OCI-LY3 (cell line): Measurements from ENCODE around the gene POU2F2.

Source experiments
- H2AFZ ChIP-seq: fragments of 200-600, 300-600 bp; shearing (Covaris generic); 2 replicates; pipeline ENCODE4 v1.6.0; 2014; ENCODE audit warnings: antibody characterized with exemption, low read depth, low read length
- H3K27ac ChIP-seq: fragments of 200-600, 300-600 bp; sonication (generic); 2 replicates; pipeline ENCODE4 v1.5.1; 2014; ENCODE audit warnings: mild to moderate bottlenecking, low read length, moderate library complexity, mixed read lengths
- H3K27me3 ChIP-seq: fragments of 200-600, 300-600 bp; sonication (generic); 2 replicates; pipeline ENCODE4 v1.6.1; 2014; ENCODE audit warnings: low read depth, low read length, mixed read lengths
- H3K36me3 ChIP-seq: fragments of 200-600, 300-600 bp; sonication (generic); replicated peaks from 2 replicates; pipeline ENCODE3; 2014; ENCODE audit warnings: low read depth, low read length, mixed read lengths
- H3K4me1 ChIP-seq: fragments of 300-600, 200-600 bp; sonication (generic); 2 replicates; pipeline ENCODE4 v1.6.1; 2014; ENCODE audit warnings: low read length, mixed read lengths
- H3K4me2 ChIP-seq: fragments of 200-600, 300-600 bp; sonication (generic); 2 replicates; pipeline ENCODE4 v1.6.1; 2014; ENCODE audit warnings: low read length, mixed read lengths
- H3K4me3 ChIP-seq: fragments of 300-600, 200-600 bp; sonication (generic); 2 replicates; pipeline ENCODE4 v1.5.1; 2014; ENCODE audit warnings: antibody characterized with exemption, mild to moderate bottlenecking, low read length, moderate library complexity
- H3K79me2 ChIP-seq: fragments of 300-600, 200-600 bp; shearing (Covaris generic); 2 replicates; pipeline ENCODE4 v1.6.1; 2014; ENCODE audit warnings: mild to moderate bottlenecking, low read length, mixed read lengths
- H3K9ac ChIP-seq: fragments of 300-600, 200-600 bp; shearing (Covaris generic); 2 replicates; pipeline ENCODE4 v1.6.0; 2014; ENCODE audit warnings: mild to moderate bottlenecking, low read length, moderate library complexity
- H3K9me3 ChIP-seq: fragments of 200-600, 300-600 bp; shearing (Covaris generic); 2 replicates; pipeline ENCODE4 v1.6.1; 2014; ENCODE audit warnings: low read length, mixed read lengths; ENCODE audit not compliant: insufficient read depth
- H4K20me1 ChIP-seq: fragments of 200-600, 300-600 bp; sonication (generic); 2 replicates; pipeline ENCODE4 v1.6.1; 2016; ENCODE audit warnings: low read length, mixed read lengths; ENCODE audit not compliant: insufficient read depth
- EZH2phosphoT487 ChIP-seq: fragments of 200-600 bp; shearing (Covaris generic); IDR thresholded peaks from 2 replicates; pipeline ENCODE4 v1.6.1; 2018; ENCODE audit warnings: antibody characterized with exemption, mixed run types, low read depth
- TF ChIP-seq, protein P1 (sequence below): fragments of 200-600, 300-600 bp; sonication (generic); IDR thresholded peaks from 2 replicates; pipeline ENCODE4 v1.5.1; 2014; ENCODE audit warnings: antibody characterized with exemption, low read length, low read depth

The POU2F2 gene

DNA sequence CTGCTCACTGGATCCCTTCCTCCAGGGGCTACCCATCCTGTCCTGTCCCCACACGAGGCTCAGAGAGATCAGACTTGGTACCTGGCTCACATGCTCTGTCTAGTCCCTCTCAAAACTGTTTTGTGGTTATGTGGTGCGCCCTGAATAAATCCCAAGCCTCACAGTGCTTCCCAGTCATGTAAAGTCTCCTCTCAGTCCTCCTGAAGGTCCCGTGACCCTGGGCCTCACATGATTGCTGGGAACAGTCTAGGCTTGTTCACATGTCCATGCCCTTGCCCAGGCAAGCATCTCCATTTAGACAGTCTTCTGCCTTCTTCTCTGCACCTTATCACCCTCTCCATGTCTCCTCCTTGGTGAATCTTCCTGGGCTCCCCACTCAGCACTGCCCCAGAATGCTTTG, 36.0 kb upstream of the POU2F2 start:
- no peak overlapping the region for H3K4me2 ChIP-seq
- H3K9me3 ChIP-seq = no peaks in the 10 kb centered on the region
- H3K27me3 ChIP-seq = no peaks in the 10 kb centered on the region
- H3K36me3 ChIP-seq = no peaks in the 10 kb centered on the region
- H3K79me2 ChIP-seq = no peaks in the 10 kb centered on the region
- H2AFZ ChIP-seq = no peak overlapping the region
- no peak overlapping the region for H3K9ac ChIP-seq
- no peak overlapping the region for H3K4me3 ChIP-seq
- H3K4me1 ChIP-seq = no peaks in the 10 kb centered on the region
- TF ChIP-seq, protein P1, sequence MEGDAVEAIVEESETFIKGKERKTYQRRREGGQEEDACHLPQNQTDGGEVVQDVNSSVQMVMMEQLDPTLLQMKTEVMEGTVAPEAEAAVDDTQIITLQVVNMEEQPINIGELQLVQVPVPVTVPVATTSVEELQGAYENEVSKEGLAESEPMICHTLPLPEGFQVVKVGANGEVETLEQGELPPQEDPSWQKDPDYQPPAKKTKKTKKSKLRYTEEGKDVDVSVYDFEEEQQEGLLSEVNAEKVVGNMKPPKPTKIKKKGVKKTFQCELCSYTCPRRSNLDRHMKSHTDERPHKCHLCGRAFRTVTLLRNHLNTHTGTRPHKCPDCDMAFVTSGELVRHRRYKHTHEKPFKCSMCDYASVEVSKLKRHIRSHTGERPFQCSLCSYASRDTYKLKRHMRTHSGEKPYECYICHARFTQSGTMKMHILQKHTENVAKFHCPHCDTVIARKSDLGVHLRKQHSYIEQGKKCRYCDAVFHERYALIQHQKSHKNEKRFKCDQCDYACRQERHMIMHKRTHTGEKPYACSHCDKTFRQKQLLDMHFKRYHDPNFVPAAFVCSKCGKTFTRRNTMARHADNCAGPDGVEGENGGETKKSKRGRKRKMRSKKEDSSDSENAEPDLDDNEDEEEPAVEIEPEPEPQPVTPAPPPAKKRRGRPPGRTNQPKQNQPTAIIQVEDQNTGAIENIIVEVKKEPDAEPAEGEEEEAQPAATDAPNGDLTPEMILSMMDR = no peak
- no peak for TF ChIP-seq EZH2phosphoT487
- H3K27ac ChIP-seq = no peak overlapping the region
- H4K20me1 ChIP-seq = no peaks in the 10 kb centered on the region

DNA sequence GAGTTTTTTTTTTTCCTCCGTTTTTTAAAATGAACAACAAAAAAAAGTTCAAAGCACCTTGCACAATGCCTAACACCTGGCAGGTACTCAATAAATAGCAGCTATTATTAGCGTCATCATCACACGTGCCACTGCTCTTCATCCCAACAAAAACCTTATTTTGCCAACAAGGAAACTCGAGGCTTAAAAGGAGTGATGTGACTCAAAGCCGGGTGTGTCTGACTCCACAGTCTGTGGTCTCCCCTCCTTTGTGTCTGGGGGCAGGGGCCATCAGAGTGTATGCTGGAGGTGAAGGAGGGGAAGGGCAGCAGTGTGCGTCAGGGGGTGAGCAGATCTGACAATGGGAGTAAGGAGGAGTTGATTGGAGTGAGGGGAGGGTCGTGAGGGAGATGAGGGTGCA, 34.1 kb upstream of the POU2F2 start:
- H3K9ac ChIP-seq = no peak overlapping the region
- H3K4me1 ChIP-seq = no peaks in the 10 kb centered on the region
- H2AFZ ChIP-seq = no peak overlapping the region
- no peaks in the 10 kb centered on the region for H4K20me1 ChIP-seq
- no peak overlapping the region for H3K4me2 ChIP-seq
- no peaks in the 10 kb centered on the region for H3K79me2 ChIP-seq
- H3K4me3 ChIP-seq = no peak overlapping the region
- H3K27me3 ChIP-seq = peaks cover 5% of the 10 kb centered on the region
- no peaks in the 10 kb centered on the region for H3K36me3 ChIP-seq
- H3K9me3 ChIP-seq = no peaks in the 10 kb centered on the region
- H3K27ac ChIP-seq = no peak overlapping the region
- TF ChIP-seq EZH2phosphoT487 = no peak
- TF ChIP-seq, protein P1 = no peak

DNA sequence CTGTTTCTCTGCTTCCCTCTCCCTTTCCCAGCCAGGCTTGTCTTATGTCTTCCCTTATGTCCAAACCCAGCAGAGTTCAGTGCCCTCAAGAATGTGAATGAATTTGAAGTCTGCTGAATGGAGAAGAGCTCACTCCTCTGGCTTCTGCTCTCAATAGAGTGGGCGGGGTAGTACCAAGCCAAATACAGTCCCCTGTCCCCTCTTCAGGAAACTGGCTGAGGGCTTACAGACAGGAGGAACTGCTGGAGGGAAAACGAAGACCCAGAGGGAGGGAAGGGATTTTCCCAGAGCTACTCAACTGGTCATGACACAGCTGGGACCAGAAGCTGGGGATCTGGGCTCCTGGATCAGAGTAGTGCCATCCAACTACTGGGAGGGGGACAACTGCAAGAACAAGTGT, 32.9 kb upstream of the POU2F2 start:
- Histone ChIP-seq H2AFZ (no peak overlapping the region), H3K27ac (no peak overlapping the region), H3K27me3 (peaks cover 16% of the 10 kb centered on the region), H4K20me1 (no peaks in the 10 kb centered on the region), H3K4me3 (no peak overlapping the region), H3K9ac (no peak overlapping the region), H3K79me2 (no peaks in the 10 kb centered on the region), H3K36me3 (no peaks in the 10 kb centered on the region), H3K9me3 (no peaks in the 10 kb centered on the region), H3K4me1 (no peaks in the 10 kb centered on the region), H3K4me2 (no peak overlapping the region)
- TF ChIP-seq, protein P1 = no peak
- TF ChIP-seq EZH2phosphoT487 = no peak

DNA sequence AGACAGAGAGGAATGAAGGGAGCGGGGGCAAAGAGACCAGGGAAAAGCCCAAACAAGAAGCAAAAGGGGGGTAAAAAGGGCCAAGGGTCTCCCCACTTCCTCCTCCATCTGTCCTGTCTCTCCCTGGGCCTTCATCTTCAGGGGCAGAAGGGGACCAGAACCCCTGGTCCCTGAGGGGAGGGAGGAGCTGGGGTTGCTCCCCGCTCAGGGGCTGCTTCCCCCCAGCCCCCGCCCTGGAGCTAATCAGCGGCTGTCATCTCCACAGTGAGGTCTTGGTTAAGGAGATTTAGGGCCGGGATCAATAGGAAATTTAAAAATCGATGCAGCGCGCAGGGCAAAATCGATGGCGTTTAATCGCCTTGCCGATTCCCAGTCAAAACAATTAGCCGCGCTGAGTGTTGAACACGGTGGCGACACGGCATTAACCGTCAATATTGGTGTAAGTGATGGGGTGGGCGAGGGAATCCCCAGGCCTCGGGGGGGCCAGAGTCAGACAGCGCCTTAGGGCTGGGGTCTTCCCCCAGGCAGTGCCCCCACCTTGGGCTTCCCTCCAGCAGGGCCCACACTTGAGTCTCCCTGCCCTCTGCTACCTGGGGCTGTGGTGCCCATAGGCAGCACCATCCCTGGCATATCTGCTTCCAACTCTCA, 29.5 kb upstream of the POU2F2 start:
- Histone ChIP-seq H3K9me3 (no peaks in the 10 kb centered on the region), H3K27me3 (peaks cover 28% of the 10 kb centered on the region), H3K4me3 (no peak overlapping the region), H2AFZ (no peak overlapping the region), H3K4me2 (no peak overlapping the region), H3K27ac (no peak overlapping the region), H3K4me1 (no peaks in the 10 kb centered on the region), H3K9ac (no peak overlapping the region), H4K20me1 (no peaks in the 10 kb centered on the region), H3K79me2 (no peaks in the 10 kb centered on the region), H3K36me3 (no peaks in the 10 kb centered on the region)
- TF ChIP-seq EZH2phosphoT487 = no peak
- TF ChIP-seq, protein P1 = no peak
